GM23338 (cell line): Measurements from ENCODE around the gene GHDC. TPM values are rescaled to one million over a fixed set of nuclear protein-coding genes. Genes with fewer than 3 reads are reported as not detected.

Source experiments
- ATAC-seq: fragments of 200-7000 bp; cut with Tn5 transposase; 3 replicates; pipeline ENCODE4 v1.9.1; 2020
- DNase-seq: peaks from one replicate; pipeline ENCODE4 v3.0.0-alpha.2; 2015; ENCODE audit warnings: low spot score
- H2AFZ ChIP-seq: fragments of 200-600 bp; sonication (generic); 2 replicates; pipeline ENCODE4 v1.8.0; 2016; ENCODE audit warnings: antibody characterized with exemption, mild to moderate bottlenecking, moderate library complexity
- H3F3A ChIP-seq: fragments of 200-600 bp; sonication (generic); replicated peaks from 2 replicates; pipeline ENCODE4 v1.8.0; 2017; ENCODE audit warnings: antibody characterized with exemption, mixed run types, low read depth
- H3K27ac ChIP-seq: fragments of 200-600 bp; sonication (generic); 2 replicates; pipeline ENCODE4 v1.6.1; 2016; ENCODE audit warnings: low read depth
- H3K27me3 ChIP-seq: fragments of 200-600 bp; sonication (generic); 2 replicates; pipeline ENCODE4 v1.8.0; 2016; ENCODE audit warnings: mild to moderate bottlenecking, mixed run types, moderate library complexity; ENCODE audit not compliant: insufficient read depth
- H3K36me3 ChIP-seq: fragments of 200-600 bp; sonication (generic); 2 replicates; pipeline ENCODE4 v1.8.0; 2016; ENCODE audit warnings: mild to moderate bottlenecking; ENCODE audit not compliant: insufficient read depth
- H3K4me1 ChIP-seq: fragments of 200-600 bp; sonication (generic); 2 replicates; pipeline ENCODE4 v1.8.0; 2016; ENCODE audit warnings: mild to moderate bottlenecking, moderate library complexity; ENCODE audit not compliant: insufficient read depth
- H3K4me2 ChIP-seq: fragments of 200-600 bp; sonication (generic); 2 replicates; pipeline ENCODE4 v1.7.1; 2017; ENCODE audit warnings: mixed run types
- H3K4me3 ChIP-seq: fragments of 200-600 bp; sonication (generic); 2 replicates; pipeline ENCODE4 v1.6.1; 2016; ENCODE audit warnings: mixed run types
- H3K79me2 ChIP-seq: fragments of 200-600 bp; sonication (generic); replicated peaks from 2 replicates; pipeline ENCODE4 v1.8.0; 2017; ENCODE audit warnings: mild to moderate bottlenecking; ENCODE audit not compliant: insufficient read depth
- H3K9me2 ChIP-seq: fragments of 200-600 bp; sonication (generic); 2 replicates; pipeline ENCODE4 v1.8.0; 2017; ENCODE audit not compliant: insufficient read depth
- H4K20me1 ChIP-seq: fragments of 200-600 bp; sonication (generic); replicated peaks from 2 replicates; pipeline ENCODE4 v1.8.0; 2017; ENCODE audit warnings: mild to moderate bottlenecking; ENCODE audit not compliant: insufficient read depth
- H3K27ac Mint-ChIP-seq: 2 replicates; pipeline ENCODE4 v1.8.0; 2020; ENCODE audit warnings: inconsistent platforms, mild to moderate bottlenecking, moderate library complexity, mixed read lengths
- H3K27me3 Mint-ChIP-seq: 3 replicates; pipeline ENCODE4 v1.8.0; 2022; ENCODE audit warnings: low read depth, mild to moderate bottlenecking, moderate library complexity, mixed read lengths, inconsistent platforms; ENCODE audit not compliant: insufficient read depth, poor library complexity
- H3K36me3 Mint-ChIP-seq: 3 replicates; pipeline ENCODE4 v1.8.0; 2021; ENCODE audit warnings: low read depth, mild to moderate bottlenecking, inconsistent platforms, moderate library complexity, mixed read lengths
- H3K4me1 Mint-ChIP-seq: 3 replicates; pipeline ENCODE4 v1.8.0; 2020; ENCODE audit warnings: mild to moderate bottlenecking, inconsistent platforms, mixed read lengths
- H3K4me3 Mint-ChIP-seq: 3 replicates; pipeline ENCODE4 v1.8.0; 2021; ENCODE audit warnings: moderate library complexity, mild to moderate bottlenecking, inconsistent platforms, mixed read lengths
- H3K9me3 Mint-ChIP-seq: 3 replicates; pipeline ENCODE4 v1.8.0; 2020; ENCODE audit warnings: moderate library complexity, mild to moderate bottlenecking, inconsistent platforms, mixed read lengths
- CREB1 ChIP-seq: fragments of 250-450 bp; sonication (Bioruptor Pico); IDR thresholded peaks from 2 replicates; pipeline ENCODE4 v1.5.0; 2020; ENCODE audit warnings: low read depth, mild to moderate bottlenecking, moderate library complexity
- EZH2 ChIP-seq: fragments of 200-600 bp; sonication (generic); IDR thresholded peaks from one replicate; pipeline ENCODE4 v1.8.0; 2017; ENCODE audit warnings: antibody characterized with exemption, mild to moderate bottlenecking, low read depth; ENCODE audit not compliant: unreplicated experiment
- EZH2phosphoT487 ChIP-seq: fragments of 200-600 bp; sonication (generic); IDR thresholded peaks from one replicate; pipeline ENCODE4 v1.8.1; 2018; ENCODE audit warnings: antibody characterized with exemption; ENCODE audit not compliant: unreplicated experiment
- JUNB ChIP-seq: IDR thresholded peaks from one replicate; pipeline ENCODE4 v1.6.1; 2016; ENCODE audit warnings: antibody characterized with exemption; ENCODE audit not compliant: unreplicated experiment
- POLR2AphosphoS5 ChIP-seq: IDR thresholded peaks from 2 replicates; pipeline ENCODE4 v1.6.1; 2016; ENCODE audit warnings: antibody characterized with exemption, low read depth
- STAT1 ChIP-seq: IDR thresholded peaks from one replicate; pipeline ENCODE4 v1.6.1; 2016; ENCODE audit warnings: antibody characterized with exemption; ENCODE audit not compliant: unreplicated experiment
- ZNF114 ChIP-seq: fragments of 250-450 bp; sonication (Bioruptor Pico); IDR thresholded peaks from 2 replicates; pipeline ENCODE4 v1.5.0; 2020; ENCODE audit warnings: mild to moderate bottlenecking, moderate library complexity
- ZNF331 ChIP-seq: fragments of 250-450 bp; sonication (Bioruptor Pico); IDR thresholded peaks from 2 replicates; pipeline ENCODE4 v1.5.0; 2020; ENCODE audit warnings: low read depth, mild to moderate bottlenecking, moderate library complexity
- polyA plus RNA-seq: library from polyadenylated mRNA; unstranded; fragments of >200 nt; fragmentation: Nextera tagmentation; extraction: Ambion mirVana; gene quantifications from 2 replicates; pipeline ENCODE4 v1.2.1, GENCODE V29; 2016
- total RNA-seq: library from RNA; depleted of rRNA; stranded (reverse); fragments of >200 nt; shearing (Covaris generic); gene quantifications from 2 replicates; pipeline ENCODE4 v1.2.3, GENCODE V29; 2014
- TF ChIP-seq, protein P1 (sequence below): fragments of 250-450 bp; sonication (Bioruptor Pico); IDR thresholded peaks from 2 replicates; pipeline ENCODE4 v1.5.0; 2020; ENCODE audit warnings: mild to moderate bottlenecking, moderate library complexity
- TF ChIP-seq, protein P2 (sequence below): IDR thresholded peaks from 2 replicates; pipeline ENCODE4 v1.6.1; 2016; ENCODE audit warnings: antibody characterized with exemption

Gene GHDC
- total and polyA plus RNA-seq, 2 experiments from 2014 or later = 4.0 to 13.8 TPM

DNA sequence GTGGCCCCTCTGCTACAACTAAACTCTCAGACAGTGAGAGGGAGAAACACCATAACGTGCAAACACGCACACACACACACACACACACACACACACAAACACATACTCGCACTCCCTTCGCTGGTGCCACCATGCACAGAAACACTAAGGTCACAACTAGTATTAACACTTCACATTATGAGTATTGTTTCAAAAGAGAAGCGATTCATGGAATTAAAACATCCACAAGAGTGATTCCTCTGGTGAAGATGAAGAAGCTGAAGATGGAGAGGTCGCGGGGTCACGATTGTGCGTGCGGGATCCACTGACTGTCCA, 7.1 kb upstream of the GHDC start (continued):
- TF ChIP-seq, protein P1, sequence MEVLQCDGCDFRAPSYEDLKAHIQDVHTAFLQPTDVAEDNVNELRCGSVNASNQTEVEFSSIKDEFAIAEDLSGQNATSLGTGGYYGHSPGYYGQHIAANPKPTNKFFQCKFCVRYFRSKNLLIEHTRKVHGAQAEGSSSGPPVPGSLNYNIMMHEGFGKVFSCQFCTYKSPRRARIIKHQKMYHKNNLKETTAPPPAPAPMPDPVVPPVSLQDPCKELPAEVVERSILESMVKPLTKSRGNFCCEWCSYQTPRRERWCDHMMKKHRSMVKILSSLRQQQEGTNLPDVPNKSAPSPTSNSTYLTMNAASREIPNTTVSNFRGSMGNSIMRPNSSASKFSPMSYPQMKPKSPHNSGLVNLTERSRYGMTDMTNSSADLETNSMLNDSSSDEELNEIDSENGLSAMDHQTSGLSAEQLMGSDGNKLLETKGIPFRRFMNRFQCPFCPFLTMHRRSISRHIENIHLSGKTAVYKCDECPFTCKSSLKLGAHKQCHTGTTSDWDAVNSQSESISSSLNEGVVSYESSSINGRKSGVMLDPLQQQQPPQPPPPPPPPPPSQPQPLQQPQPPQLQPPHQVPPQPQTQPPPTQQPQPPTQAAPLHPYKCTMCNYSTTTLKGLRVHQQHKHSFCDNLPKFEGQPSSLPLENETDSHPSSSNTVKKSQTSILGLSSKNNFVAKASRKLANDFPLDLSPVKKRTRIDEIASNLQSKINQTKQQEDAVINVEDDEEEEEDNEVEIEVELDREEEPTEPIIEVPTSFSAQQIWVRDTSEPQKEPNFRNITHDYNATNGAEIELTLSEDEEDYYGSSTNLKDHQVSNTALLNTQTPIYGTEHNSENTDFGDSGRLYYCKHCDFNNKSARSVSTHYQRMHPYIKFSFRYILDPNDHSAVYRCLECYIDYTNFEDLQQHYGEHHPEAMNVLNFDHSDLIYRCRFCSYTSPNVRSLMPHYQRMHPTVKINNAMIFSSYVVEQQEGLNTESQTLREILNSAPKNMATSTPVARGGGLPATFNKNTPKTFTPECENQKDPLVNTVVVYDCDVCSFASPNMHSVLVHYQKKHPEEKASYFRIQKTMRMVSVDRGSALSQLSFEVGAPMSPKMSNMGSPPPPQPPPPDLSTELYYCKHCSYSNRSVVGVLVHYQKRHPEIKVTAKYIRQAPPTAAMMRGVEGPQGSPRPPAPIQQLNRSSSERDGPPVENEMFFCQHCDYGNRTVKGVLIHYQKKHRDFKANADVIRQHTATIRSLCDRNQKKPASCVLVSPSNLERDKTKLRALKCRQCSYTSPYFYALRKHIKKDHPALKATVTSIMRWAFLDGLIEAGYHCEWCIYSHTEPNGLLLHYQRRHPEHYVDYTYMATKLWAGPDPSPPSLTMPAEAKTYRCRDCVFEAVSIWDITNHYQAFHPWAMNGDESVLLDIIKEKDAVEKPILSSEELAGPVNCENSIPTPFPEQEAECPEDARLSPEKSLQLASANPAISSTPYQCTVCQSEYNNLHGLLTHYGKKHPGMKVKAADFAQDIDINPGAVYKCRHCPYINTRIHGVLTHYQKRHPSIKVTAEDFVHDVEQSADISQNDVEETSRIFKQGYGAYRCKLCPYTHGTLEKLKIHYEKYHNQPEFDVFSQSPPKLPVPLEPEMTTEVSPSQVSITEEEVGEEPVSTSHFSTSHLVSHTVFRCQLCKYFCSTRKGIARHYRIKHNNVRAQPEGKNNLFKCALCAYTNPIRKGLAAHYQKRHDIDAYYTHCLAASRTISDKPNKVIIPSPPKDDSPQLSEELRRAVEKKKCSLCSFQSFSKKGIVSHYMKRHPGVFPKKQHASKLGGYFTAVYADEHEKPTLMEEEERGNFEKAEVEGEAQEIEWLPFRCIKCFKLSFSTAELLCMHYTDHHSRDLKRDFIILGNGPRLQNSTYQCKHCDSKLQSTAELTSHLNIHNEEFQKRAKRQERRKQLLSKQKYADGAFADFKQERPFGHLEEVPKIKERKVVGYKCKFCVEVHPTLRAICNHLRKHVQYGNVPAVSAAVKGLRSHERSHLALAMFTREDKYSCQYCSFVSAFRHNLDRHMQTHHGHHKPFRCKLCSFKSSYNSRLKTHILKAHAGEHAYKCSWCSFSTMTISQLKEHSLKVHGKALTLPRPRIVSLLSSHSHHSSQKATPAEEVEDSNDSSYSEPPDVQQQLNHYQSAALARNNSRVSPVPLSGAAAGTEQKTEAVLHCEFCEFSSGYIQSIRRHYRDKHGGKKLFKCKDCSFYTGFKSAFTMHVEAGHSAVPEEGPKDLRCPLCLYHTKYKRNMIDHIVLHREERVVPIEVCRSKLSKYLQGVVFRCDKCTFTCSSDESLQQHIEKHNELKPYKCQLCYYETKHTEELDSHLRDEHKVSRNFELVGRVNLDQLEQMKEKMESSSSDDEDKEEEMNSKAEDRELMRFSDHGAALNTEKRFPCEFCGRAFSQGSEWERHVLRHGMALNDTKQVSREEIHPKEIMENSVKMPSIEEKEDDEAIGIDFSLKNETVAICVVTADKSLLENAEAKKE (CRISPR knock-in tag) = no peak
- TF ChIP-seq EZH2 (no peak), STAT1 (no peak), ZNF331 (no peak)

DNA sequence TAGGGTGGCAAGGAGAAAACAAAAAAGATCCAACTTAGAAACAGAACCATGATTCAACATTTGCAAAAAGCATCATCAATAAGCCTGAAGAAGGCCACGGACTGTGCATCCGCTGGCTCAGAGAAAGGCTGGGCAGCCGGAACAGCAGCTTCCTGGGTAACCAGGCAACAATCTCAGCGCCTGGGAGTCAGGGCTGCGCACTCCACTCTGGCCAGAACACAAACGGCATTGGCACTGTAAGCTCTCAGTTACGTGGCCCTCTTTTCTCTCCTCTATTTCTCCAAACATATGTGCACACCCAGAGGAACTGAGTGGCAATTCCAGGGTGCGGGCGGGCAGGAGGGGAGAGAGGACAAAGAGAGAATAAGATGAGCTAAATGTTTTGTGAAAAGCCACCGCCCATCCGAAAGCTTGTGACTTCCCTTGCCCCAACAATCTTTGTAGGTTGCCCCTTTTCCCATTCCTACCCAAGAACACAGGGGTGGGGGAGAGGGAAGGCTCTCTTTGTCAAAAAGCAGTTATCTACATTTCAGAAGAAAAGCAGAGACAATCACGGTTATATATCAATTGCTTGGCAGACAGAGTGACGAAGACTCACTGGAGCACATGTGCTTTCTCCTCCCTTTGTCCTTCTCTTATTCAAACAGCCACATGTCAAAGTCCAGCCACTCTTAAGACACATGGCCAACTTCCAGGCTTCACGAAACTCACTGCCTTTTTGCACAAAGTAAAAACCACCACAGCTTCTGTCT, 6.6 kb upstream of the GHDC start:
- Histone ChIP-seq H3K4me3 (no peak overlapping the region), H3K36me3 (no peaks in the 10 kb centered on the region; the same call in 1 of the 2 replicates), H3K4me2 (no peak overlapping the region), H3K27me3 (no peaks in the 10 kb centered on the region), H3K9me2 (no peaks in the 10 kb centered on the region), H2AFZ (no peak overlapping the region), H3K27ac (no peak overlapping the region), H3F3A (0 out of 2 replicates have a peak, but pooled peaks cover 9% of the 10 kb centered on the region), H4K20me1 (no peaks in the 10 kb centered on the region), H3K79me2 (no peaks in the 10 kb centered on the region), H3K4me1 (no peaks in the 10 kb centered on the region)
- Mint-ChIP-seq H3K4me3 (no peak overlapping the region), H3K9me3 (no peaks in the 10 kb centered on the region), H3K27ac (no peak overlapping the region), H3K27me3 (peaks cover 8% of the 10 kb centered on the region), H3K4me1 (peaks cover 2% of the 10 kb centered on the region; the same call in 1 of the 3 replicates), H3K36me3 (peaks cover 24% of the 10 kb centered on the region; the same call in 2 of the 3 replicates)
- ATAC-seq (no peak), DNase-seq (no peak)
- TF ChIP-seq EZH2 (no peak), ZNF114 (no peak), STAT1 (no peak), JUNB (no peak), CREB1 (CRISPR knock-in tag) (no peak), POLR2AphosphoS5 (no peak), EZH2phosphoT487 (no peak)
- TF ChIP-seq, protein P2, sequence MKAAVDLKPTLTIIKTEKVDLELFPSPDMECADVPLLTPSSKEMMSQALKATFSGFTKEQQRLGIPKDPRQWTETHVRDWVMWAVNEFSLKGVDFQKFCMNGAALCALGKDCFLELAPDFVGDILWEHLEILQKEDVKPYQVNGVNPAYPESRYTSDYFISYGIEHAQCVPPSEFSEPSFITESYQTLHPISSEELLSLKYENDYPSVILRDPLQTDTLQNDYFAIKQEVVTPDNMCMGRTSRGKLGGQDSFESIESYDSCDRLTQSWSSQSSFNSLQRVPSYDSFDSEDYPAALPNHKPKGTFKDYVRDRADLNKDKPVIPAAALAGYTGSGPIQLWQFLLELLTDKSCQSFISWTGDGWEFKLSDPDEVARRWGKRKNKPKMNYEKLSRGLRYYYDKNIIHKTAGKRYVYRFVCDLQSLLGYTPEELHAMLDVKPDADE = no peak
